ENCODE data around the gene HS3ST4. TPM values are rescaled to one million over a fixed set of nuclear protein-coding genes. Genes with fewer than 3 reads are reported as not detected.

HS3ST4 gene
- total RNA-seq, 1 donor from 2014 or later, result 1.2 TPM

GRCh38 chr16:26016989-26017388 is 325.2 kb downstream of the HS3ST4 start:
- Histone ChIP-seq H4K20me1 (ENCODE audit: insufficient read depth, low read length) (no peaks in the 10 kb centered on the region), H3K4me1 (ENCODE audit: insufficient read depth, low read length) (no peaks in the 10 kb centered on the region), H3K79me2 (ENCODE audit: insufficient read depth, low read length) (no peaks in the 10 kb centered on the region), H3K9me3 (ENCODE audit: insufficient read depth, low read depth, low read length) (peaks cover 4% of the 10 kb centered on the region), H3K4me2 (ENCODE audit: low read length) (no peak overlapping the region), H3K9ac (ENCODE audit: low read length) (no peak overlapping the region), H3K4me3 (ENCODE audit: insufficient read depth, low read depth, low read length) (no peak overlapping the region), H3K27ac (ENCODE audit: low read depth, low read length) (no peak overlapping the region), H3K36me3 (ENCODE audit: insufficient read depth, low read length) (no peaks in the 10 kb centered on the region), H2AFZ (ENCODE audit: low read depth, low read length) (no peak overlapping the region), H3K27me3 (ENCODE audit: insufficient read depth, low read length) (no peaks in the 10 kb centered on the region)
- no peak for FAIRE-seq
- TF ChIP-seq, protein P1, sequence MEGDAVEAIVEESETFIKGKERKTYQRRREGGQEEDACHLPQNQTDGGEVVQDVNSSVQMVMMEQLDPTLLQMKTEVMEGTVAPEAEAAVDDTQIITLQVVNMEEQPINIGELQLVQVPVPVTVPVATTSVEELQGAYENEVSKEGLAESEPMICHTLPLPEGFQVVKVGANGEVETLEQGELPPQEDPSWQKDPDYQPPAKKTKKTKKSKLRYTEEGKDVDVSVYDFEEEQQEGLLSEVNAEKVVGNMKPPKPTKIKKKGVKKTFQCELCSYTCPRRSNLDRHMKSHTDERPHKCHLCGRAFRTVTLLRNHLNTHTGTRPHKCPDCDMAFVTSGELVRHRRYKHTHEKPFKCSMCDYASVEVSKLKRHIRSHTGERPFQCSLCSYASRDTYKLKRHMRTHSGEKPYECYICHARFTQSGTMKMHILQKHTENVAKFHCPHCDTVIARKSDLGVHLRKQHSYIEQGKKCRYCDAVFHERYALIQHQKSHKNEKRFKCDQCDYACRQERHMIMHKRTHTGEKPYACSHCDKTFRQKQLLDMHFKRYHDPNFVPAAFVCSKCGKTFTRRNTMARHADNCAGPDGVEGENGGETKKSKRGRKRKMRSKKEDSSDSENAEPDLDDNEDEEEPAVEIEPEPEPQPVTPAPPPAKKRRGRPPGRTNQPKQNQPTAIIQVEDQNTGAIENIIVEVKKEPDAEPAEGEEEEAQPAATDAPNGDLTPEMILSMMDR (IDR thresholded peaks at IDR 0.05; ENCODE audit: insufficient read depth, low read depth, low read length), result no peak
- no peak for TF ChIP-seq EZH2 (IDR thresholded peaks at IDR 0.05; ENCODE audit: insufficient read depth, low read length)
- Mint-ChIP-seq H3K27me3 (ENCODE audit: low read depth, unreplicated experiment) (peaks cover 3% of the 10 kb centered on the region), H3K36me3 (ENCODE audit: low read depth, unreplicated experiment) (no peaks in the 10 kb centered on the region), H3K9me3 (ENCODE audit: unreplicated experiment) (peaks cover 5% of the 10 kb centered on the region), H3K27ac (ENCODE audit: unreplicated experiment) (no peak overlapping the region), H3K4me3 (ENCODE audit: unreplicated experiment) (no peak overlapping the region), H3K4me1 (ENCODE audit: low read depth, unreplicated experiment) (no peaks in the 10 kb centered on the region)
- no peak for DNase-seq (ENCODE audit: low read depth)

- no peak overlapping the region for H3K4me3 Mint-ChIP-seq (ENCODE audit: unreplicated experiment)
- H3K4me1 Mint-ChIP-seq (ENCODE audit: low read depth, unreplicated experiment), result no peaks in the 10 kb centered on the region
- Histone ChIP-seq H3K4me1 (ENCODE audit: insufficient read depth, low read length) (no peaks in the 10 kb centered on the region), H3K4me2 (ENCODE audit: low read length) (no peak overlapping the region), H2AFZ (ENCODE audit: low read depth, low read length) (no peak overlapping the region), H3K36me3 (ENCODE audit: insufficient read depth, low read length) (no peaks in the 10 kb centered on the region), H3K9ac (ENCODE audit: low read length) (no peak overlapping the region), H3K9me3 (ENCODE audit: insufficient read depth, low read depth, low read length) (peaks cover 4% of the 10 kb centered on the region), H3K79me2 (ENCODE audit: insufficient read depth, low read length) (no peaks in the 10 kb centered on the region), H3K27me3 (ENCODE audit: insufficient read depth, low read length) (no peaks in the 10 kb centered on the region), H3K27ac (ENCODE audit: low read depth, low read length) (no peak overlapping the region), H4K20me1 (ENCODE audit: insufficient read depth, low read length) (no peaks in the 10 kb centered on the region), H3K4me3 (ENCODE audit: insufficient read depth, low read depth, low read length) (no peak overlapping the region)
- H3K36me3 Mint-ChIP-seq (ENCODE audit: low read depth, unreplicated experiment), result no peaks in the 10 kb centered on the region
- peaks cover 3% of the 10 kb centered on the region for H3K27me3 Mint-ChIP-seq (ENCODE audit: low read depth, unreplicated experiment)
- H3K9me3 Mint-ChIP-seq (ENCODE audit: unreplicated experiment), result peaks cover 4% of the 10 kb centered on the region
- no peak for DNase-seq (ENCODE audit: low read depth)
- no peak overlapping the region for H3K27ac Mint-ChIP-seq (ENCODE audit: unreplicated experiment)
- FAIRE-seq, result no peak
- no peak for TF ChIP-seq EZH2 (IDR thresholded peaks at IDR 0.05; ENCODE audit: insufficient read depth, low read length)
- TF ChIP-seq, protein P1 (IDR thresholded peaks at IDR 0.05; ENCODE audit: insufficient read depth, low read depth, low read length), result no peak
Measured at GRCh38 chr16:26019381-26020242, 327.9 kb downstream of the HS3ST4 start.

Data from astrocyte (in vitro differentiated cells and primary cell).